TTC549 (cell line): ENCODE measurements around the gene TRIM14.
"Not testable (repeated sequence)": the region's sequence is repeated elsewhere in the genome, so short reads cannot be mapped to it uniquely, and the experiment has no call there.

Source experiments
- FAIRE-seq: peaks from 2 replicates; lab custom pipeline; 2012; peaks lifted over from hg19 to GRCh38; lab: Jason Lieb, UNC

Gene TRIM14

DNA sequence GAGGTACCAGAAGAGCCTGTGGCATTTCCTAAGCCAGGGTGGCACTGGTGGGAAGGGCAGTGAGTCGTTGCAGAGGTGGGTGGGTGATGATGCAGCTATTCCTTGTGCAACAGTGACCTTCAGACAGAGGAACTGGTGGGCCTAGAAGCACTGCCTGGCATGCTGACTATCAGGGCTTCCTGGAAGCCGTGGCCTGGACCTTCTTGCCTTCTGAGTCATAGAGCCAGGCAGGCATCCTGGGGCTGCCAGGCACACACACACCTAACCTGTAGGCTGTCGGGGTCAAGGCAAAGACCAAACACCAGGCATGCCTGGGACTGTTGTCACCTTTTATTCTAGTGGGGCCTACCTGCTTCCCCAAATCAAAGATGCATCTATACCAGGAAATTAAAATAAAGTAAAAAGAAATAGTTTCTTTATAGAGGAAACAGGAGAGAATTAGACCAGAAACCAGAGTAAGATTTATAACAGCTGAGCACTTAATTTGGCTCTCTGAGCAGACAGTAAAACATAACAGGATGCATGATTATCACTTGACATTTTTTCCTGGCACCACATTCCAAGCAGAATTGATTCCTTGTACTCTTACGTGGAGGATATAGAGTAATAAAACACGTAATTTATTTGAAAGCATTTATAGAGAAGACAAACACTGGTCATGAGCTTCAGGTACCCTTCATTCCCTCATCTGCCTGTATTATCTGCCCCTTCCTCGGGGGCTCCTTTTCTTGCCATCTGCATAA is 37.4 kb downstream of the TRIM14 start:
- FAIRE-seq = no peak

DNA sequence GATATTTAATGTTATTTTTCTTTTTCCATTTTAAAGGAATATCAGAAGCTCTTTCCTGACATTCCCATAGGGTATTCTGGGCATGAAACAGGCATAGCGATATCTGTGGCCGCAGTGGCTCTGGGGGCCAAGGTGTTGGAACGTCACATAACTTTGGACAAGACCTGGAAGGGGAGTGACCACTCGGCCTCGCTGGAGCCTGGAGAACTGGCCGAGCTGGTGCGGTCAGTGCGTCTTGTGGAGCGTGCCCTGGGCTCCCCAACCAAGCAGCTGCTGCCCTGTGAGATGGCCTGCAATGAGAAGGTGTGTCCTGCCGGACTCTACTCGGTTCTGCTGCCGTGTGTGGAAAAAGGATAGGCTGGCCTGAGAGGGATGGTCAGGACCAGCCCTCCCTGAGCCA is 38.2 kb downstream of the TRIM14 start:
- FAIRE-seq = no peak

DNA sequence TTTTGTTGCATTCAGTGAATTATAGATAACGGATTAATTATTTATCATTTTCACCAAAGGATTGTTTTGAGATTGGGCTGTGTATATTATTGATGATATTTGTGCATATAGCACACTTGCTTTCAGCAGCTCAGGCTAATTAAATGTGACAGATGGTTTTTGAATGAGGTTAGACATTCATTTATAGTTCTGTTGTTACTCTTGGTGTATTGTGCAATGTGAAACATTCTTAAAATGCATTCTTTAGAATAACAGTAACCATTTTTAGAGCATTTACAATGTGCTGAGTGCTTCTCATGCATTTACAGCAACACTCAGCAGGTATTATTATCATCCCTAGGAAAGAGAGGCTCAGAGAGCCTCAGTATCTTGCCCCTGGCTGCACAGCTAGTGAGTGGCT is 38.7 kb downstream of the TRIM14 start:
- FAIRE-seq = no peak

DNA sequence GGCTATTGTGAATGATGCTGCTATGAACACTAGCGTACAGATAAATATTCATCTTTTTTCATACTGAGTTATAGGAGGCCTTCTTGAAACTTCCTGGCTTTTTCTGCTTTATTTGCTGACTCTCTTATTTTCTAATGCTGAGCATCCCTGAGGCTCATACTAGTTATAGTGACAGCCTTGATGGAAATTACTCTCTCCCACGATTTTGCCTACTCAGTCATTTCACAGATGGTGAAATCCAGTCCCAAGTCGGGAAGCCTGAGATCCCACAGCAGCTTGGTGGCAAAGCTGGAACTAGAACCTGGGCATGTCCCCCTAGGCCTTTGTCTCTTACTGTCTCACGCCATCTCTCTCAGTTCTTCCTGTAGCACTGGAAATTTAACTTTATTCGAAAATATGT is 40.1 kb downstream of the TRIM14 start:
- FAIRE-seq = no peak

DNA sequence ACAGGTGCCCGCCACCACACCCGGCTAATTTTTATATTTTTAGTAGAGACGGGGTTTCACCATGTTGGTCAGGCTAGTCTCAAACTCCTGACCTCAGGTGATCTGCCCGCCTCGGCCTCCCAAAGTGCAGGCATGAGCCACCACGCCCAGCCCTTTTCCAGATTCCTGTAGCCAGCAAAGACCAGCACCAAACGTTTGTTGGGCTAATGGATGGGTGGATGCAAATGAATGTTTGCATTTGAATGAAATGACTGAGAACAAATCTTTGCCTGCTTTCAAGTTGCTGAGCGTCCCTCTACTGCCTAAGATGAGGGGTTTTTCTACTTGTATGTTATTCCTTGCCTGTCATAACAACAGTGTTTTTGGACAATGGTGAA is 42.5 kb downstream of the TRIM14 start:
- not testable (repeated sequence) for FAIRE-seq

DNA sequence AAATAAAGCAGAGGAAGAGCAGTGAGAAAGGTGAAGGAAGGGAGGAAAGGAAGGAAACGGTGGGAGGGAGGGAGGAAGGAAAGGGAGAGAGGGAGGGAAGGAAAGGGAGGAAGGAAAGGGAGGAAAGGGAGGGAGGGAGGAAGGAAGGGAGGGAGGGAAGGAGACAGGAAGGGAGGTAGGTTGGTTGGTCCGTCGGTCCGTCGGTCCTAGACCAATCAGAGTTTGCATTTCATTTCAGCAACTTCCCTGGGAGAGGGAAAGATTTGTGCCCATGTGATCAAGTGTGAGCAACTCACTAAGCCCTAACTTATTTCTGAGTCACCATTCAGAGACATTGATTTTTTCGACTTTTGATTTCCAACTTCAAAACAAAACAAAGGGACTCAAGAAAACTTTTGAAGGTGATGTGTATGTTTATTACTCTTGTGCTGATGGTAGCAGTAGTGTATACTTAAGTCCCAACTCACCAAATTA is 43.7 kb downstream of the TRIM14 start:
- no peak for FAIRE-seq

DNA sequence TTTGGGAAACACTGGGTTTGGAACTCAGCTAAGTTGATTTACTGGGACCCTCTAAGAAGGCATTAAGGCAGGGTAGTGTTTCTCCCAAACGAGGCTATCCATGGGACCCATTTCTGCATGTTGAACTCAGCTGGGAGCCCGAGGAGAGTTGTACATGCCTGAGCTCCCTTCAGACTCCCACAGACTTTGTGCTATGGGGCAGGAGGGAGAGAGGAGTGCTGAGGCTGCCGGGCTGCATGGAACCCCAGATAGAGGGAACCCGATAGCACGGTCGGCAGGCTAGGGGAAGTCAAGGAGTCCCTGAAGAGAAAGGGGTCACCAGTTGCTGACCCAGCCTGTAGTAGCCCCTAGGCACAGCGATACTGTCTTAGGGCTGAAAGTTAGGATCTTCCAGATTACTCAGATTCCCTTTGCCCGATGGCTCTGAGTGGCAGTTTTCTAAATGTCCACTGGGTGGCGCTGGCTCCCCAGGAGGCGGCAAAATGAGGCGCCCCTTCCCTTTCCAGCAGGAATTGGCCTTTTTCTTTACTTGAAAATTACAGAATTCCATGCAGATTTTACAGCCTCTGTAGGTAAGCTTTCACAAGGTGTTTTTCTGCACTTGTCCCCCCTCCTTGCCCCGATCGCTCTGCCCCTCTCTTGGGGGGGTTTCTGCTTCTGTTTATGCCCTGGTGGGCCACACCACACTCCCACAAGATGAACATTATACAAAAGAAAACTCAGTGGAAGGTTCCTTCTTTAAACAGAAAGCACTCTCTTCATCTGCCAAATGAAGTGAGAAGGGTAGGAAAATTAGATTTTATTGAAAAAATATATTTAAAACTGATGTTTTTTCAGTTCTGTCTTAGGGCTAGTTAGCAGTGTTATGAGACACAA is 44.7 kb downstream of the TRIM14 start:
- FAIRE-seq = no peak

DNA sequence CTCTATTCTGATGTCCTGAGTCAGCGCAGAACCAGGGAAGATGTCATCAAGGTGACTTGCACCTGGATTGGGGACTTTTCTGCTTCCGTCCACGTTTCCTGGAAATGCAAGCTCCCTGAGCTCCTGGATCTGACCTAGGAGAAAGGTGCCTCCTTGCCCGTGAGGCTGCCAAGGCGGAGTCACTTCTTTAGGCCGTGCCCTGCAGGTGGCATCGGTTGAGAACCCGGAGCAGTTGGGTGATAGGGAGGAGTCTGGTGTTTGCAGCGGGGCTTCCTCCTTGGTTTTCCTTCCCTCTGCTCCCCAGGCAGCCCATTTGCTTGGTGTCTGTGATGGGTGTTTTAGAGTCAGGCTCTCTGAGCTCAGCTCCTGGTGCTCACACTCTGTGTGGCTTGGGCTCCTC is 47.3 kb downstream of the TRIM14 start:
- no peak for FAIRE-seq

DNA sequence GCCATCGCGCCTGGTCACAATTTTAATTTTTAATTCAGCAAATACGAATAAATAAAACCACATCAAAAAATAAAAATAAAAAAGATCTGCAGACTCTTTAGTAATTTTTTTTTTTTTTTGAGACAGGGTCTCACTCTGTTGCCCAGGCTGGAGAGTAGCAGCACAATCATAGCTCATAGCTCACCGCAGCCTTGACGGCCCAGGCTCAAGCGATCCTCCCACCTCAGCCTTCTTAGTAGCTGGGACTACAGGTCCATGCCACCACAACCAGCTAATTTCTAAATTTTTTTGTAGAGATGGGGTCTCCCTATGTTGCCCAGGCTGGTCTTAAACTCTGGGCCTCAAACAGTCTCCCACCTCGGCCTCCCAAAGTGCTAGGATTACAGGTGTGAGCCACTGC is 48.3 kb downstream of the TRIM14 start:
- FAIRE-seq = no peak

DNA sequence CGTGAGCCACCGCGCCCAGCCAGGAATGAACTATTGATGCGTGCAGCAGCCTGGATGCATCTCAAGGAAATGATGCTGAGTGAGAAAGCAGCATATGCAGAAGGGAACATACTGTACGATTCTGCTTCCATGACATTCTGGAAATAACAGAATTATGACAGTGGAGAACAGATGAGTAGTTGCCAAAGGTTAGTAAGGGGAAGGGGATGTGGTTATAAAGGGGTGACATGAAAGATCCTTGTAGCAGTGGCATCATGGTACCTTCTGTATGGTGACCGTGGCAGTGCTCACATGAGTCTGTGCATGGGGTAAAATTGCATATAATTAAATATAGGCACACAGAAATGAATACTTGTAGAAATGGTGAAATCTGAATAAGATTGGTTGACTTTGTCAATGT is 49.5 kb downstream of the TRIM14 start:
- FAIRE-seq = no peak

DNA sequence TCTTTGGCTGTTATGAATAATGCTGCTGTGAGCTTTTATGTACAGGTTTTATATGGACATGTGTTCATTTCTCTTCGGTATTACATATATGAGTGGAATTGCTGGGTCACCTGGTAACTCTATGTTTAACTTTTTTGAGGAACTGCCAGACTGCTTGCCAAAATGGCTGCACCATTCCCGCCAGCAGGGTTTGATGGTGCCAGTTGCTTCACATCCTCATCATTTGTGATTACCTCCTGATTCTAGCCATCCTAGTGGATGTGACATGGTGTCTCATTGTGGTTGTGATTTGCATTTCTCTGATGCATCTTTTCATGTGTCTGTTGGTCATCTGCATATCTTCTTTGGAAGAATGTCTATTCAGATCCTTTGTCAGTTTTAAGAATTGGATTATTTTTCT is 51.8 kb downstream of the TRIM14 start:
- no peak for FAIRE-seq

DNA sequence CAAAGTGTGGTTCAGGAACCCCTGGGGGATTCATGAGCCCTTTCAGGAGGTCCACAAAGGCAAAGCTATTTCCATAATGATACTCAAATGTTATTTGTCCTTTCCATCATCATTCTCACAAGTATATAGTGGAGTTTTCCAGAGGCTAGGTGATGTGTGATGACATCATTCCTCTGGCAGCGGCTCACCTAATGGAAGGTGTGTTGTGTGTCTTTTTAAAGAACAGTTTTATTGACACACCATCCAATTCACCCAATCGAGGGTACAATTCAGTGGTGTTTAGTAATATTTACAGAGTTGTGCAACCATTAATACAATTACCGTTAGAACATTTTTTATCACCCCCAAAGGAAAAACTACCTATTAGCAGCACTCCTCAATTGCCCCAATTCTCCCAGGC is 52.8 kb downstream of the TRIM14 start:
- no peak for FAIRE-seq

DNA sequence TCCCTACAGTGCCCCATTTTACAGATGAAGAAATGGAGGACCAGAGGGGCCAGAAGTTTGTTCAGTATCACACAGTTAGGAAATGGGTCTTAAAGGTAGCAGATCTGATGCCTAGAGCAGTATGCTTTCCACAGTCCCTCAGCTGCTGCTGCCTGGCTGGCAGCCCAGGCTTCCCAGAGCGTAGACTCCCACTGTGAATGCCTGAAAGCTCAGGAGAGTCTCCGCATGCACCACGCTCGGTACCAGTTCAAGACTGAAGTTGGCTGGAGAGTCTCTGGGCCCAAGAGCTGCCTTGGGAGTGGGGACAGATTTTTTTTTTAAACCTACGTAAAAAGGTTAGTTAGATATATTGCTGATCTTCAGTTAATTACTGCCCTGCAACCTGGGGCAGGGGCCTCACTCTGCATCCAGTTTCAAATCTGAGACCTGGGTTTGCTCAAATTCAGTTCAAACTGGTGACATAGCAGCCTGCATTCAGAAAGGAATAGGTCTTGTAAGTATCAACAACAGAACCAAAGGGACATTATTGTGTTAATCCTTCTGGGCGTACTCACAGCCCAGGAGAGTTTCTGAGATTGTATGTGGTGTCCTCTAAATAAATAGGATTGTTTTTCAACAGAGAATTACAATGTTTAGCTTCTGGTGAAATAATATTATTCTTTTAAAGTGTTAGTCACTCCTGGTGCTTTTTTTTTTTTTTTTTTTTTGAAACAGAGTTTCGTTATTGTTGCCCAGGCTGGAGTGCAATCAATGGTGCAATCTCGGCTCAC is 54.2 kb downstream of the TRIM14 start:
- no peak for FAIRE-seq

DNA sequence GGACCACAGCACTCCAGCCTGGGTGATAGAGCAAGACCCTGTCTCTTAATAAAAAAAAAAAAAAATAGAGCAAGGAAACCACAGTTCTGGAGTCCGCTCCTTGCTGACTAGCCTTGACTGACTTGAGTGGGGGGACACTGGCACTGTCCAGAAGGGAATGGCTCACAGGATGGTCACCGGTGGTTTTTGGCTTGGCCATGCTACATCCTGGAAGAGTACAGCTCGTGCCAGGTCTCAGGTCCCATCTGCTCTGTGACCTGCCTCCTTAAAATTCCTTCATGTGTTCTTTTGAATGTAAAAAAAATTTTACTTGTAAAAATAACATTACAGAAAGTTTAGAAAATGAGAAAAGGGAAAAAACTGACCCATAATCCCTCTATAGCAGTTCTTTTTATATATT is 56.9 kb downstream of the TRIM14 start:
- no peak for FAIRE-seq

DNA sequence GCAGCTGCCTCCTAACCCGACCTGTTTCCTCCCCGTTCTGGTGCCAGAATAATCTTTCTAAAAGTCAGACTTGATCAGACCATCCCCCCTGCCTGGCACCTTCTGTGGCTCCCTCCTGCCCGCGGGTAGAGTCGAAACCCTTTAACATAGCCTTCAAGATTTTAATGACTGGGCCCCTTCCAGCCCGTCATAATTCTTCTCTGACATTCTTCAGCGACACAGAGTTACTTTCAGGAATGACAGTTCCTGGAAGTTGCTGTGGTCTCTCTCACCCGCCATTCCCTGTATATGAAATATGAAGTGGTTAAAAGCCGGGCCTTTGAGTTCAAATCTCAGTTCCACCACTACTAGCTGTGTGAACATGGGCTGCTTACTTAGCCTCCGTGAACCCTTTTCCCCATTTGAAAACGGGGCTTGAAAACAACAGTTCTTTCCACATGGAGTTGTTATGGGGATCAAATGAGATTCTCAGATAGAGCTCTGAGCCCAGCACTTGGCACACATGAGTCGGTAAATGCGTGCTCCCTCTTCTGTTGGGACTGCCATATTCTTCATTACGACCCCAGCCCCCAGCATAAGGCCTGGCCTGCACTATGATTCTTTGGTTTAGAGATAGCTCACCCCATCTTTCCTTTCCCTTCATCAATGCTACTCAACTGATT is 61.8 kb downstream of the TRIM14 start:
- FAIRE-seq = no peak

DNA sequence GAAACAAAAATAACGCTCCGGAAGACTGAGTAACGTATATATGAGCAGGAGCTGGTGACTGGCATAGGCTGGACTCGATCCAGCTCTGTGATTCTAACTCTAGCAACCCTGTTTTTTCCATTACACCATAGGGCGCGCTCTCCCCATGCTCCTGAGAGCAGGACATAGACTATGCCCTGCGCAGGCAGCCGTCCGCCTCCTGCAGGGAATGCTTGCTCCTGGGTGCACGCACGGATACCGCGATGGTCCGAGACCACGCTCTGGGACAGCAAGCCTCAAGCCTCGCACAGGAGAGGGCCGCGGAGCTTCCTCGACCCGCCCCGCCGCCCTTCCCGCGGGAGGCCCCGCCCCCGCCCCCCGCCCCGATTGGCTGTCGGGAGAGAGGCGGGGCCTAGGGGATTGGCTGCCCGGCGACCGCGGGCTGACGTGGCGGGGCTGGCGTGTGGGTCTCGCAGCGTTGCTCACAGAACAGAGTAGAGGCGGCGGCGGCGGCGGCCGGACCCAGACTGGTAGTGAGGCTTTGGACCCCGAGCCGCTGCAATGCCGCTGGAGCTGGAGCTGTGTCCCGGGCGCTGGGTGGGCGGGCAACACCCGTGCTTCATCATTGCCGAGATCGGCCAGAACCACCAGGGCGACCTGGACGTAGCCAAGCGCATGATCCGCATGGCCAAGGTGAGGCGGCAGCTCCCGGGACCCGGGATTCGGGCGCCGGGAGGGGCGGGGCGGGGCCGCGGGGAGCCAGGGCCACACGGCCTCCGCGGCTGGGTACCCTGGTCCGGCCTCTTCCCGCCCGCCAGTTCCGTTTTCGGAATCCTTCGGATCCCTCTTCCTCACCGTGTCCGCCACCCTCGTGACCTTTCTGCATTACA is 62.5 kb downstream of the TRIM14 start, which contains the start of gene NANS:
Gene NANS (plus strand): TSS at position 464 of the 869 bp plus-strand sequence. CDS start 77 bp downstream, at position 541.
- no peak for FAIRE-seq

DNA sequence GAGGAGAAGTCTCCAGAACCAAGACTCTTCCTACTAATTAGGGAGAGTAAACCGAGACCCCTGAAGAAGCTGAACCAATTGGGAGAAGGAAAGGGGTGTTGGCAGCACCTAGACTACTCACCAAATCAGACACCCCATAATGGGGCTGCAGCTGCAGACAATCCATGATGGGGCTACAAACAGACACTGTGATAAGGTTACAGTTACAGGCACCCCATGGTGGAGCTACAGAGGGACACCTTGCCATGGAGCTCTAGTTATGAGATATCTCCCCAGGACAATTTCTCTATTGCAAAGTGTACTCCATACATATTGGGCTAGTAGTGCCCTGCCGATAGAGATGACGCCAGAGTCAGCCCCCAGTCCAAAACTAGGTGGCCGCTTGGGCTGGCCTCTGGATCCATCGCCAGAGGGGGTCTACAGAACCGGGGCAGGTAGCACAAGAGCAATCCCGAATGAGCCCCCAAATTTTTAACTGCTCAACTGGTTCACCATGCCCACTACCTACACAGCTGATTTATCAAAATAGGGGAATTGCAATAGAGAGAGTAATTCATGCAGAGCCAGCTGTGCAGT is 64.6 kb downstream of the TRIM14 start:
- FAIRE-seq = no peak

DNA sequence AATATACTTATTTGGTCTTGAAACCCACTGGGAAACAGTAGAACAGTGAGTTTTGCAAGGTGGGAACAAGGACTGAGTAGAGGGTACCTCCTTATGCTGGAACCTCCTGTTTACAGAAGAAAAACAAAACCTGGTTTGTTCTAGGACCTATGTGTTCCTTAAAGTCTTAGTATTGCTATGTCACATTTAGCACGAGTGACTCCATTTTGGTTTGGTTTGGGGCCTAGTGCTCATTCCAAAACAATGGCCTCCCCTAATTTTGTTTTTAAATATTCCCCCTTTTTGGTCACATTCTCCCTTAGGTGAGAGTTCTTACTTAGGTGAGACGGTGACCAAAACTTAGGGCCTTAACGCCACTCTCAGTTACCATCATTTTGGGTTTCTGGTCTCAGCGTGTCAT is 68.7 kb downstream of the TRIM14 start:
- FAIRE-seq = no peak

DNA sequence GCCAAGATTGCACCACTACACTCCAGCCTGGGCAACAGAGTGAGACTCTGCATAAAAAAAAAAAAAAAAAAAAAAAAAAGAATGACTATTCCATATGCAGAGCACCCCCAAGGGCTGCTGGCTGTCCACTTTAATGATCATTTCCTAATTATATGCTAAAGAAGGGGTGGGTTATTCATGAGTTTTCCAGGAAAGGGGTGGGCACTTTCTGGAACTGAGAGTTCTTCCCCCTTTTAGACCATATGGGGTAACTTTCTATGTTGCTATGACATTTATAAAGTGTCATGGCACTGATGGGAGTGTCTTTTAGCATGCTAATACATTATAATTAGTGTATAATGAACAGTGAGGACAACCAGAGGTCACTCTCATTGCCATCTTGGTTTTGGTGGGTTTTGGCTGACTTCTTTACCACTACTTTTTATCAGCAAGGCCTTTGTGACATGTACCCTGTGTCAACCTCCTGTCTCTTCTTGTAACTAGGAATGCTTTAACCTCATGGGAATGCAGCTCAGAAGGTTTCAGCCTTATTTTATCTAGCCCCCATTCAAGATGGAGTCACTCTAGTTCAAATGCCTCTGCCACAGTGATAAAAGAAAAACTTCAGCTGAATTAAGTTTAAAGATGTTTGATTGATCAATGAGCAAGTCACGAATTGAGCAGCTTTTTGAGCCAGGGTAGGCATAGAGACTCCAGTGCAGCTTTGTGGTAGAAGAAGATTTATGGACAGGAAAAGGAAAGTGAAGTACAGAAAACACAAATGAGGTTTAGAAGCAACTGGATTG is 69.5 kb downstream of the TRIM14 start:
- no peak for FAIRE-seq

DNA sequence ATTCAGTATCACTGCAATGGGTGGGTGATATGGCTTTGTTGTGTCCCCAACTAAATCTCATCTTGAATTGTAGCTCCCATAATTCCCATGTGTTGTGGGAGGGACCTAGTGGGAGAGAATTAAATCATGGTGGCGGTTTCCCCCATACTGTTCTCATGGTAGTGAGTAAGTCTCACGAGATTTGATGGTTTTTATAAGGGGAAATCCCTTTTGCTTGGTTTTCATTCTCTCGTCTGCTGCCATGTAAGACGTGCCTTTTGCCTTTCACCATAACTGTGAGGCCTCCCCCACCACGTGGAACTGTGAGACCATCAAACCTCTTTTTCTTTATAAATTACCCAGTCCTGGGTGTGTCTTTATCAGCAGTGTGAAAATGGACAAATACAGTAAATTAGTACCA is 72.0 kb downstream of the TRIM14 start:
- FAIRE-seq = no peak
